ENCODE data around the gene TUBG1.

TUBG1 gene

DNA sequence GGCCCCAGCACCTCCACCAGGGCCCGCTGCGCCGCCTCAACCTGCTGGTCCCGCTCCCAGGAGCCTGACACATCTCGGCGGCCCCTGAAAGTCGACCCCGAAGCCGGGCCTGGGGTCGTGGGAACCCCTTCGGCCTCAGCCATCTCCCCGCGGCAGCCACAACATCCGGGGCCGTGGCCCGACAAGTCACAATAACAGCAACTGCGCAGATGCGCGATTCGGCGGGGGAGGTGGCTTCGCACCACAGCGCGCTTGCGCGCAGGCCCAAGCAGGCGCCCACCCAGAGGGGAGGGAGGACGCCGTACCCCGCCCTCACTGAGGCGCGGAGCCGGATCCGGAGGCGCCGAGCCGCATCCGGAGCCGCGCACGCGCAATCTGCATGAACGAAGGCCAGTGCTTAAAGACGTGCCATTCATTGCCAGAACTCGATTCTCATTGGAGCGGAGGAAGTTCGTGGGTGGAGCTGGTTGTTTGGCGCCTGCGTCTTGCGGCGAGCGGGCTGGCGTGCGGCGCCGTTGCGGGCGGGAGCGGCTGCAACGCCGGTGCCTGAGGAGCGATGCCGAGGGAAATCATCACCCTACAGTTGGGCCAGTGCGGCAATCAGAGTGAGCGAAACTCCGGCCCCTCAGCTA lies at the start of gene TUBG1, which contains the start of gene RETREG3:
Gene TUBG1, plus strand, starts transcription at position 502 of the 632 bp plus-strand sequence. Its CDS starts 55 bp downstream, at position 557.
Gene RETREG3, minus strand, starts transcription at position 193 of the 632 bp plus-strand sequence. Its CDS starts 50 bp downstream, at position 143.
- peak within 1 kb of the TSS; percentile 79 for H3K4me3 ChIP-seq (ENCODE audit: control insufficient read depth, low read depth, low read length)
- TF ChIP-seq CTCF (IDR thresholded peaks at IDR 0.05; ENCODE audit: control insufficient read depth, insufficient read depth, low read depth, low read length, missing control alignments), result peak; percentile 56
- DNase-seq (ENCODE audit: low read depth), result peak; percentile 97

- H3K4me3 ChIP-seq (ENCODE audit: control insufficient read depth, low read depth, low read length), result no peak overlapping the region
- TF ChIP-seq CTCF (IDR thresholded peaks at IDR 0.05; ENCODE audit: control insufficient read depth, insufficient read depth, low read depth, low read length, missing control alignments), result no peak
- DNase-seq (ENCODE audit: low read depth), result no peak
Observed at GRCh38 chr17:42560246-42560645, 49.2 kb upstream of the TUBG1 start.

DNA sequence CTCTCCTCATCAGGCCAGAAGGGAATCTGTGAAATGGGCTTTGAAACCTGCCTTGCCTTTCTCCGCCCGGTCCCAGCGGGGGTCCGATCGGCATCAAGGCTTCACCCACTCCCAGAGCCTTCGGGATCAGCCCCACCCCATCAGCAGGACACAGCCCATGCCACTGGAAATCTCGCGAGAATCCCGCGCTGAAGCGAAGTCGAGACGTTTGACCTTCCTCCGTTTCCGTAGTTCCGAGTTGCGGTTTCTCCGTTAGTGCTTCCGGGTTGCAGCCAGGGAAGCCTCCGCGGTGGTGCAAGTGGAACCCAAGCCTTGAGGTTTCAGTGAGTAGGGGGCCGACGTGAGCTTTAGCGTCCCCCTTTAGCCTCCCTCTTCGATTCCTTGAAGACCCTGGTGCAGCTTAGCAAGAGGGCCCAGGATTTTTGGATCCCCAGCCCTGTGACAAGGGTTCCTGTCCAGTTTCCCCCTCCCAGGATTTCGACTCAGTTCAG lies 47.5 kb upstream of the TUBG1 start, which contains the start of gene COASY:
Gene COASY, plus strand, starts transcription at position 252 of the 491 bp plus-strand sequence. CDS start 475 bp downstream, outside the sequence.
- TF ChIP-seq CTCF (IDR thresholded peaks at IDR 0.05; ENCODE audit: control insufficient read depth, insufficient read depth, low read depth, low read length, missing control alignments), result no peak
- peak; percentile 89 for DNase-seq (ENCODE audit: low read depth)
- H3K4me3 ChIP-seq (ENCODE audit: control insufficient read depth, low read depth, low read length), result peak within 1 kb of the TSS; percentile 69

- no peak for DNase-seq (ENCODE audit: low read depth)
- peak overlapping the region; percentile 69 for H3K4me3 ChIP-seq (ENCODE audit: control insufficient read depth, low read depth, low read length)
- TF ChIP-seq CTCF (IDR thresholded peaks at IDR 0.05; ENCODE audit: control insufficient read depth, insufficient read depth, low read depth, low read length, missing control alignments), result no peak
Observed at GRCh38 chr17:42562388-42563142, 46.9 kb upstream of the TUBG1 start.

DNA sequence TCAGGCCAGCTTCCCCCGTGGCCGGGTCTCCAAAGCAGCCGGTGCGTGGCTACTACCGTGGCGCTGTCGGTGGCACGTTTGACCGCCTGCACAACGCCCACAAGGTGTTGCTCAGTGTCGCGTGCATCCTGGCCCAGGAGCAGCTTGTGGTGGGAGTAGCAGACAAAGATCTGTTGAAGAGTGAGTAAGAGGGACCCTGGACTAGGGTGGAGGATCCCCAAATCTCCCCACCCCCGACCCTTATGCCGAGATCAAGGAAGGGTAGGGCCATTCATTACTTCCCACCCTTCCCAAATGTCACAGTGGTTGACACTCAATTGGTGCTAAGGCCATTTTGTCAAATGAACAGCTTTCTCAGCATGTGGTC lies 46.4 kb upstream of the TUBG1 start:
- H3K4me3 ChIP-seq (ENCODE audit: control insufficient read depth, low read depth, low read length), result peak overlapping the region; percentile 69
- DNase-seq (ENCODE audit: low read depth), result no peak
- no peak for TF ChIP-seq CTCF (IDR thresholded peaks at IDR 0.05; ENCODE audit: control insufficient read depth, insufficient read depth, low read depth, low read length, missing control alignments)

GRCh38 chr17:42563543-42563942 lies 45.9 kb upstream of the TUBG1 start:
- H3K4me3 ChIP-seq (ENCODE audit: control insufficient read depth, low read depth, low read length), result peak overlapping the region; percentile 69; the same call in 1 of the 2 replicates
- DNase-seq (ENCODE audit: low read depth), result no peak
- no peak for TF ChIP-seq CTCF (IDR thresholded peaks at IDR 0.05; ENCODE audit: control insufficient read depth, insufficient read depth, low read depth, low read length, missing control alignments)
